Left ventricle myocardium superior (tissue), 1 donor: ENCODE measurements around the gene SIAE. TPM values are rescaled to one million over a fixed set of nuclear protein-coding genes. Genes with fewer than 3 reads are reported as not detected.

Experiments
- ATAC-seq: fragments of 200-7000 bp; cut with Tn5 transposase; one replicate; pipeline ENCODE4 v1.9.1; 2020; ENCODE audit warnings: mild to moderate bottlenecking, moderate library complexity
- DNase-seq: peaks from one replicate; pipeline ENCODE4 v3.0.0-alpha.2; 2020
- intact Hi-C: fragments of 100-400 bp; cut with micrococcal nuclease; formaldehyde crosslinking; loops from one replicate; pipeline ENCODE4 v1.11.0; 2022
- total RNA-seq: library from RNA; stranded (reverse); fragmentation: NEBNext Ultra II Directional; extraction: Animal tissue kit (Norgen Biotek cat#: 25700); gene quantifications from one replicate; pipeline ENCODE4 v1.2.1, GENCODE V29; 2021
- donor health status: DM: no; HTN: yes; CAD: no; lungs with severe emphysema.

Gene SIAE
- total RNA-seq, 1 donor from 2014 or later: 77.7 TPM

DNA sequence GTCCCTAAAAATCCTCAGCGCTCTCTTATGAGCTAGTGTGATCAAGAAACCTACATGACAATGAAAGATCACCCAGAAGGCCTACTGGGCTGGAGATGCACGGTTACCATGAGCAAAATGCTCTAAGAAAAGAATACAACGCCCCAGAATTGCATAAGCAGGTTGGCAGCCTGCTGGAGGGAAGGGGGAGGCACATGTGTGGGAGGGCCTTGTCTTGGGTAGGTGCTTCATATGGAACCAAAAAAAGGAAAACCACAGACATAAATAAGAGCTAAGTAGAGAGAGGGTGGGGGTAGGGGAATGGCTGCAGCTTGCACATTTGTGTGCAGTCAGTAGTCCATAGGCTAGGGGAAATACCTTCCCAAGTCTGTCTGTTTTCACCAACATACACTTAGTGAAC lies 2.8 kb downstream of the SIAE start:
- DNase-seq: no peak
- intact Hi-C loops: no loop called here
- ATAC-seq: no peak

DNA sequence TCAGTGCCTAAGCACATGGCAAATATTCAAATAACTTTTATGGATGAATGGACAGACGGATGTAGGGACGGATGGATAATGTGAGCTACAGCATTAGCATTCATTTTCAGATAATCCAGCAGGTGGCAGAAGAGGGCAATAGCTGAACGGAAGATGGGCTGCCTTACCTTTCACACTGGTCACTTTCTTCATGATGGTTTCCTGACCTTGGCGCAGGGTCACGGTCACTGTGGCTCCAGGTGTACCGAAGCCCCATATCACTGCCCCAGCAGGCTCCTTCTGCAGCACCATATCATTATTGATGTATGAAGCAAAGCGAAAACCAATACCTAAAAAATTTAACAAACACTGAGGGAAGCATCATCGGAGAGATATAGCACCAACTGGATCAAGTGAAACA lies 4.3 kb downstream of the SIAE start:
- ATAC-seq (no peak), DNase-seq (no peak)
- intact Hi-C loops: loop anchor here (10.0 kb wide), 3 partner anchors 96 to 166 kb away; partner anchors contain the start of gene ESAM

DNA sequence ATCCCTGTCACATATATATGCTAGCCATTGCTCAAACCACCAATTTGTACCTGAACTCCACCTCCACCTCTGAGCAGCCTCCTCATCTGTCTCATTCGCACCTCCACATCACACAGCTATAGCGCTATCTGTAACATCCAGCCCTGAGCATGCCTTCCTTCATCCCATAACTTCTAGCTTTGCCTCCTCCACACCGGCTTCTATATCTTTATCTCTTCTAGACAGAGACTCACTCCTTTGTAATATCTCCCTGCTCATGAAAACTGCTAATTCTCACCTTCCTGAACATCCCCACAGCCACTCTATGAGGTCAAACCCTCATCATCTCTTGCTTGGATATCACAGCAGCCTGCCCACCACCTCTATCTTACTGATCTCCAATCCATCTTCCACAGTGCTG lies 5.9 kb downstream of the SIAE start:
- intact Hi-C loops: loop anchor here (10.0 kb wide), 3 partner anchors 97 to 167 kb away; partner anchors contain the start of gene ESAM
- no peak for DNase-seq
- no peak for ATAC-seq

DNA sequence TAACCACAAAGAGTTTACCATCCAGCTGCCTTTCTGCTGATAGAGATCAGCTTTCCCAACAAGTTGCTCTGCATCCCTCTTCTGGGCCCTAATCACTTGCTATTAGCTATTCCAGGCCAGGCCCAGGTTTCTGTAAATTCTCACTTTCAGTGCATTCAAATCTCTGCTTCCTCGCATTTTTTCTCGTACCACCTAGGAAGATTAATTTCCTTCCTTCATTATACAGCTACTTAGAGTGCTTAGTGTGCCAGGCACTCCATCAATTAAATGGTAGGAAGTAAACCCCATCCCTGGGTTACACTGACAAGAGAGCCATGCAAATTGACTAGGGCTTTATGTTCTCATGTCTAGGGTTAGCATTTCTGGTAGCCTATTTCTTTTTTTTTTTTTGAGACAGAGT lies 9.7 kb downstream of the SIAE start:
- ATAC-seq: no peak
- no peak for DNase-seq
- intact Hi-C loops: loop anchor here (10.0 kb wide), 3 partner anchors 101 to 171 kb away; partner anchors contain the start of gene ESAM

- no peak for DNase-seq
- intact Hi-C loops: loop anchor here (10.0 kb wide), 3 partner anchors 103 to 173 kb away; partner anchors contain the start of gene ESAM
- ATAC-seq: no peak
Measured at GRCh38 chr11:124662106-124662505, 11.4 kb downstream of the SIAE start.

GRCh38 chr11:124661553-124661952 lies 12.0 kb downstream of the SIAE start:
- DNase-seq: no peak
- intact Hi-C loops: loop anchor here (10.0 kb wide), 3 partner anchors 103 to 173 kb away; partner anchors contain the start of gene ESAM
- ATAC-seq: no peak

DNA sequence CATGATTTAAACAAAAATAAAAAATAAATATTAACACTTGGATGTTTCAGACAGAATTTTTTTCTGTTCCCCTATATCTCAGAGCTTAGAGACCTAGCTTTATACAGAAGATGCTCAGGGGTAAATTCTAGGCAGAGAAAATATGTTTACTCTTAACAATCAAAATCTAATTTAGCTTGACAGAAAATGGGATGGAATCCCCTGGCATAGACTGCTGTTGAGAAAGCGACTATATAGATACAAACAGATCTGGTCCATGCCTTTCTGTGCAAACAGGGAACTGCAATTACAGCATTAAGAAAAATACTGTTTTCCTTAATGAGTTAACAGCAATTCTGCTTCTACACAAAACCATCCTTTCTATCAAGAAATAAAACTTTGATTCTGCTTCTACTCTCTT lies 14.6 kb downstream of the SIAE start:
- no peak for DNase-seq
- intact Hi-C loops: no loop called here
- no peak for ATAC-seq

- intact Hi-C loops: no loop called here
- DNase-seq: no peak
- ATAC-seq: no peak
Measured at GRCh38 chr11:124658501-124658900, 15.0 kb downstream of the SIAE start.

DNA sequence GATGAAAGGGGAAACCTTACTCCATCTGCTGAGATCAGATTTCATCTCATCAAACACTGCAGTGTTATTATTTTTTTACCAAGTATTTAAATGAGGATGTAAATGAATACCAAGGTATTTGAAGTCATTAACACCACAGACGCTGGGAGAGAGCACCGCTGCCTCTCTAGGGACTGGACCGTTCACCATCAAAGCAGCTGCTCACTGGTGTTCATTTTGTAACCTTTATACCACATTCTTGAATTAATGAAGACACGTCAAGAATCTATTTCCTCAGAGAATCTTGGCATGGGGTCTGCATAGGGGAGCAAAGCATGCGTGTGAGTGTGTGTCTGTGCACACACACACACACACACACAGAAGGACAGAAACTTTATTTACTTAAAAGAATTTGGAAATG lies 15.6 kb downstream of the SIAE start:
- intact Hi-C loops: no loop called here
- DNase-seq (no peak), ATAC-seq (no peak)

DNA sequence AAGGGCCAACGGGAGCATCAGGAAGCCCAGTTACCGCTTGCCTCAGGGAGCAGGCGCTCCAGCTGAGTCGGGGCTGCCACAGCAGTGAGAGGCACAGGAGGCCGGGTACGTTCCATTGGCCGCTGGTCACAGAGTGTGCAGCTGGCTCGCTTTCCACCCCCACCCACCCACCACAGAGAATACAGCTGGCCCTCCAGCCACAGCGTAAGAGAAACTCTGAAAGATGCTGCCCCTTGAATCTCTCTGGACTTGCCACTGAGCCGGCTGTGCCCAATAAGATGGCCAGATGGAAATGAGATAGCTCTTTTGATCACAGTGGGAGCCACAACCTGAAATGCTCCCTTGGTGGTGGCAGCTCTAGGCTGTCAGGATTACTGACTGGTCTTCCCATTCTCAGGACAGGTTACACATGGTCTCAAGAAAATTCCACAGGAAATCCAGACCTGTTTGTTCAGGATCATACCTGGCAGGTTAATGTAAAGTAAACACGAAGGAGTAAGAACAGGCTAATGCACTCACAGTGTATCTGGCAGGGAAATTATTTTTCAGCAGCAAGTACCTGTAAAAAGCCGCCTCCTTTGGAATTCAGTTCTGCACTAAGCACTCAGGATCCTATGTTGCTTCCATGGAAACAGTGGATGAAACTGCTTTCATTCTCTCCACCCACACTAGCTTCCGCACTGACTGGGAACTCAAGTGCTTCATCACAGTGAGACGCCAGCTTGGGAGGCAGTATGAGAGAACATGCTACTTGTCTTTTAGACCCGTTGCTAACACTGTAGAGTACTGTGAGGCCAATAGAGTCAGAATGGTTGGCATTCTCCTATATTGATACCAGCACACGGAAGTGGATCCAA lies 16.5 kb downstream of the SIAE start:
- ATAC-seq (no peak), DNase-seq (no peak)
- intact Hi-C loops: no loop called here

DNA sequence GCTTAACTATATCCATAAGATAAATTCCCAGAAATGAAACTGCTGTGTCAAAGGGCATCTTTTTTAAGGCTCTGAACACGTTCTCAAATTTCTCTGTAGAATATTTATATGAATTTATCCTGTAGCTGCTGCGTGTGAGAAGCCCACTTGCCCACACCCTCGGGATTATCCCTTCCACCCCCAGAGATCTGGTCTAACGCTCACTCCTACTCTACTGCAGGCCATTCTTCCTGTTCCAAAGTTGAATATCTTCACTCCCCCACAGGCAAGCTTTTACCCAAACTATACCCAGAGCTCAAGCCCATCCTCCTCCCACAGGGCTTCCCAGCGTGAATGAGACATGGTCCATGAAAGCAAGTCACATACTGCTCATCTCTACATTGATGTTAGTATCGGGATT lies 24.9 kb downstream of the SIAE start:
- no peak for DNase-seq
- intact Hi-C loops: no loop called here
- ATAC-seq: no peak

DNA sequence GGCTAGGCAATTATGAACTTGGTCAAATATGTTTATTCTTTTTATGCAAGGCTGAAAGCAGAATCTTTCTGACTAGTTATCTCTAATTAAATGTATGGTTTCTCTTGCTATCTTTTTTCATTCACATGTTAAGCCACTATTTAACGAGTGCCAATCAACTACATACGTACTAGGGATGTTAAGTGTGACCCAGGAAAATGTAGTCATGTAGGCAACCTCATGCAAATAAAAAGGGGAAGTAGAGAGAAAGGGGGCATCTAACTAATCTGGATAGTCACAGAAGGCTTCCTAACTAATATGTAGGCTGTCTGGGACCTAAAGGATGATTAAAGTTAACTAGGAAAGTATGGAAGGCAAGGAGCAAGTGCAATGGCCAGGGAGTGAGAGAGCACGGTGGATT lies 27.4 kb downstream of the SIAE start:
- DNase-seq (no peak), ATAC-seq (no peak)
- intact Hi-C loops: no loop called here

DNA sequence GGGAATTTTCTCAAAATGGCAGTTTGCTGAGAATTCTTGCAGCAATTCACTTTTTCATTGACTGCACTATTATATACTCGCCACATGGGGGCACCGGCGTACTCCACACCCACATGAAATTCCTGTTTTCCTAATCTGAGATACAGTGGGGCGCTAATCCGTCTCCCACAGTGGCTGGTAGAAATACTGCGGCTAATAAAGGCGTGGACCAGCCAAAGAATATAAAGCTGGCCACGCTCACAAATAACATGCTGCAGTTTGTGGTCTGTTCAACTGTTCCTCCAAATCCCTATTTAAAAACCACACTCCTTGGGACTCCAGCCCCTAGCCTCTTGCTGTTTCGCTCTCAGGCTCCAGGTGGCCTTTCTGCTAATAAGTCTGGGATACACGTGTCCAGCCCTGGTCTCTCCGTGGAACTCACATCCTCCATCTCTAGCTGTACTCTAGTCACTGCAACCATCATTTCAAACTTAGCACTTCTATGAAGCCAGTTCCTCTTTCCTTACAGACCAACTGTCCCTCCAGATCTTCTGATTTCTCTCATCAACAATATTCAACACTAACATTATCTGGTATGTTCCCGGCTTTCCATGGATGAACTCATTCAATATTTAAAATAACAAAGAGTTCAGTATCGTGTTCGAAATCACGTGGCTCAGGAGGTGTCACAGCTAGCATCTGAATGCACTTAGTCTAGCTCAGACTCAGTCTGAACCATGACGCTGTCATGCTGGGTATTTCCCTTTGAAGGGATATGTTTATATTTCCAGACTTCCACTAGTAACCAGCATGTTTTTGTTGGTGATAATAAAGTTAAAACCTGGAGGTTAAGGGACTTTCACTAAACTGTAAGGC lies 28.9 kb downstream of the SIAE start:
- DNase-seq (peak; percentile 45), ATAC-seq (peak; percentile 88)
- intact Hi-C loops: no loop called here

- DNase-seq: no peak
- intact Hi-C loops: no loop called here
- peak; percentile 44 for ATAC-seq
Measured at GRCh38 chr11:124643605-124644425, 29.7 kb downstream of the SIAE start.

DNA sequence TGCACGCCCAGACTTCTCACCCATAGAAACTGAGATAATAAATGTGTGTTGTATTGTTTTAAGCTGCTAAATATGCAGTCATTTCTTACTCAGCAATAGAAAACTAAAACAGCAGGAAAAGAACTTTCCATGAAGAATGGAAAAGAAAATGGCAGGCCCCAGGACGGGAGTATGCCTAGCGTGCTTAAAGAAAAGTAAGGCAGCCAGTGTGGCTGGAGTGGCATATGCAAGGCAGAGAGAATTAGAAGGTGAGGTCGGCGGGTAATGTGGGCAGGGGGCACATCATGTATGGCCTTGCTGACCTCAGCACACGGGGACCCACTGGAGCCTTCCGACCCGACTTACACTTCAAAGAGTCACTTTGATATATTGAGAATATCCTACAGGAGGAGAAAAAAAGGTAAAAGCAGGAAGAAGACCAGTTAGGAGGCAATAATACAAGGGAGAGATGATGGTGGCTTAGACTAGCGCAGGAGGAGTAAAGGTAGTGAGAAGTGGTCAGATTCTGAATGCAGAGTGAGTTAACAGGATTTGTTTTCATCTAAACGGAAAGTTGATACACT lies 30.4 kb downstream of the SIAE start:
- intact Hi-C loops: no loop called here
- no peak for ATAC-seq
- no peak for DNase-seq

DNA sequence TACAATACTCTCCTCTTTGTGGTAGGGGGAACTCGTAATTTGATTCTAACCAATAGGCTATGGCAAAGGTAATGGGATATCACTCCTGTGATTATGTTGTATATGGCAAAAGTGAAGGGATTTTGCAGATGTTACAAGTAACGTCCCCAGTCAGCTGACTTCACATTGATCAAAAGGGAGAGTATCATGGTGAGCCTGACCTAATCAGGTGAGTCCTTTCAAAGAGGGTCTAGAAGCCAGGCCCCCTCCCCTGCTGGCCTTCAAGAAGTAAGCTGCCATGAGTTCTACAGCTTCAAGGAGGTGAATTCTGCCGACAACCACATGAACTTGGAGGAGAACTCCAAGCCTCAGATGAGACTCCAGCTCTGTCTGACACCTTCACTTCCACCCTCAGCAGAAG lies 30.9 kb downstream of the SIAE start:
- ATAC-seq: no peak
- DNase-seq: no peak
- intact Hi-C loops: no loop called here

- intact Hi-C loops: no loop called here
Measured at GRCh38 chr11:124640666-124641065, 32.9 kb downstream of the SIAE start.

DNA sequence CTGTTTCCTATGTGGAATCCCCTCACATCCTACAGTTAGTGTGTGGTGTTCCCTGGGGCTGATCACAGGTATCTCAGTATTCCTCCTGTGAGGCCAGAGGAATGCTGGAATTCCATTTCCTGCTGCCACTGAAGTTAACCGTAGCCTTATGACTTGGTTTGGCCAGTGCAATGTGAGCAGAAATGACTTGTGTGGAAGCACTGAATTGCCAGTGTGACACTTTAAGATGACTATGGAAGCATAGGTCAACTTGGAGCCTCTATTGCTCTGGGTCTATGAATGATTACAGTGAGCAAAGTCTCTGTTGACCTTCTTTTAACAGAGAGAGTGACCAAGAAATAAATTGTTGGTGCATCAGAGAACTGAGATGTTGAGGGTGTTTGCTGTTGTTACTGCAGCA lies 34.4 kb downstream of the SIAE start:
- no peak for ATAC-seq
- intact Hi-C loops: no loop called here
- DNase-seq: no peak

More at GRCh38 chr11:124640666-124641065, 32.9 kb downstream of the SIAE start:
- DNase-seq: no peak
- no peak for ATAC-seq

GRCh38 chr11:124638500-124638899 lies 35.0 kb downstream of the SIAE start:
- no peak for DNase-seq
- intact Hi-C loops: no loop called here
- ATAC-seq: no peak
